H1 (cell line): ENCODE results near the gene RERE. TPM values are rescaled to one million over a fixed set of nuclear protein-coding genes. Genes with fewer than 3 reads are reported as not detected.

Experiments
- BRCA1 ChIP-seq: IDR thresholded peaks from 2 replicates; pipeline ENCODE4 v1.6.1; 2012; ENCODE audit warnings: low read depth, low read length, improper control_type of control experiment
- CTBP2 ChIP-seq: IDR thresholded peaks from 2 replicates; pipeline ENCODE4 v1.7.0; 2011; ENCODE audit warnings: borderline replicate concordance, mild to moderate bottlenecking, moderate library complexity, mixed read lengths, low read length; ENCODE audit not compliant: insufficient read depth, insufficient read length
- KDM1A ChIP-seq: fragments of 200-600, 300-600 bp; sonication (generic); IDR thresholded peaks from 2 replicates; pipeline ENCODE4 v1.7.1; 2016; ENCODE audit warnings: mild to moderate bottlenecking, low read length, borderline replicate concordance
- NANOG ChIP-seq: IDR thresholded peaks from 2 replicates; pipeline ENCODE4 v1.6.1; 2011; ENCODE audit warnings: low read length, low read depth, mild to moderate bottlenecking, inconsistent platforms; ENCODE audit not compliant: insufficient read depth, poor library complexity, severe bottlenecking
- RFX5 ChIP-seq: IDR thresholded peaks from 2 replicates; pipeline ENCODE4 v1.6.1; 2011; ENCODE audit warnings: low read depth, low read length, improper control_type of control experiment, borderline replicate concordance
- YY1 ChIP-seq: IDR thresholded peaks from 2 replicates; pipeline ENCODE4 v1.6.1; 2011; ENCODE audit warnings: low read depth, mild to moderate bottlenecking, low read length
- polyA plus RNA-seq, 7 experiments: library from polyadenylated mRNA; depleted of rRNA in 3 of 7; stranded (reverse) in 5 of 7; unstranded in 2 of 7; fragments of >200 nt in 5 of 7; fragments of 200-250 nt in 2 of 7; gene quantifications; 1 replicate in 5 of 7; 2 replicates in 1 of 7; 4 replicates in 1 of 7; pipeline versions ENCODE4 v1.2.1 to v1.2.3, GENCODE V29; 2011 to 2013; ENCODE audit warnings: missing spikeins in 2 of 7, mixed read lengths in 2 of 7
- total RNA-seq: library from RNA; stranded (reverse); fragmentation: NEBNext Ultra II Directional; extraction: Animal tissue kit (Norgen Biotek cat#: 25700); gene quantifications from 2 replicates; pipeline ENCODE4 v1.2.1, GENCODE V29; 2021

The RERE gene
- total and polyA plus RNA-seq, 2 of the 8 experiments (the other 6 are each of a cell fraction or from before 2014, with no cell fraction given), result 15.3 to 142 TPM

GRCh38 chr1:8797216-8797615 is 20.2 kb downstream of the RERE start (continued):
- TF ChIP-seq NANOG (no peak), RFX5 (no peak), CTBP2 (no peak), BRCA1 (no peak), KDM1A (no peak), YY1 (no peak)
